Activated CD8-positive, alpha-beta memory T cell treated with anti-CD3 and anti-CD28 coated beads, Interleukin-2, amount 50 U/mL, for 4 hours (primary cell): ENCODE results near the gene EREG.
"Not testable (repeated sequence)": the region's sequence is repeated elsewhere in the genome, so short reads cannot be mapped to it uniquely, and the experiment has no call there.

Experiments used
- DNase-seq: peaks from one replicate; pipeline ENCODE4 v3.0.0-alpha.2; 2020

Gene EREG

GRCh38 chr4:74364652-74365491 lies at the start of gene EREG:
Gene EREG, plus strand, starts transcription at chr4:74365145. Its CDS starts 164 bp downstream, at chr4:74365309.
- DNase-seq: no peak

- DNase-seq: no peak
Observed at GRCh38 chr4:74315376-74315775, 49.6 kb upstream of the EREG start.

GRCh38 chr4:74316397-74316796 lies 48.5 kb upstream of the EREG start:
- DNase-seq: no peak

GRCh38 chr4:74317616-74318246 lies 47.2 kb upstream of the EREG start:
- DNase-seq: no peak

GRCh38 chr4:74318276-74318675 lies 46.7 kb upstream of the EREG start:
- no peak for DNase-seq

GRCh38 chr4:74319470-74319869 lies 45.5 kb upstream of the EREG start:
- no peak for DNase-seq

- DNase-seq: no peak
Observed at GRCh38 chr4:74320559-74321118, 44.3 kb upstream of the EREG start.

- no peak for DNase-seq
Observed at GRCh38 chr4:74322301-74322700, 42.6 kb upstream of the EREG start.

- DNase-seq: no peak
Observed at GRCh38 chr4:74323663-74324062, 41.3 kb upstream of the EREG start.

GRCh38 chr4:74324262-74324661 lies 40.7 kb upstream of the EREG start:
- no peak for DNase-seq

GRCh38 chr4:74325886-74326285 lies 39.1 kb upstream of the EREG start:
- no peak for DNase-seq

GRCh38 chr4:74327762-74328161 lies 37.2 kb upstream of the EREG start:
- DNase-seq: no peak

GRCh38 chr4:74328501-74328900 lies 36.4 kb upstream of the EREG start:
- DNase-seq: no peak

GRCh38 chr4:74329307-74329706 lies 35.6 kb upstream of the EREG start:
- no peak for DNase-seq

- no peak for DNase-seq
Observed at GRCh38 chr4:74330295-74330750, 34.6 kb upstream of the EREG start.

GRCh38 chr4:74331252-74331651 lies 33.7 kb upstream of the EREG start:
- DNase-seq: no peak

GRCh38 chr4:74331944-74332343 lies 33.0 kb upstream of the EREG start:
- DNase-seq: no peak

- DNase-seq: no peak
Observed at GRCh38 chr4:74334636-74335035, 30.3 kb upstream of the EREG start.

GRCh38 chr4:74335341-74336021 lies 29.5 kb upstream of the EREG start:
- DNase-seq: no peak

GRCh38 chr4:74338792-74339333 lies 26.1 kb upstream of the EREG start:
- DNase-seq: no peak

- DNase-seq: no peak
Observed at GRCh38 chr4:74339501-74339900, 25.4 kb upstream of the EREG start.

- not testable (repeated sequence) for DNase-seq
Observed at GRCh38 chr4:74340421-74340820, 24.5 kb upstream of the EREG start.

- no peak for DNase-seq
Observed at GRCh38 chr4:74344031-74344430, 20.9 kb upstream of the EREG start.
